Suprapubic skin (tissue), 4 donors: ENCODE measurements around the gene CDK5RAP2. TPM values are rescaled to one million over a fixed set of nuclear protein-coding genes. Genes with fewer than 3 reads are reported as not detected.

Experiments
- DNase-seq, 2 donors: peaks; one replicate each; pipeline ENCODE4 v3.0.0-alpha.2; 2019; ENCODE audit warnings: low spot score in 2 of 2
- H3K27ac ChIP-seq: fragments of 200-600 bp; sonication (generic); one replicate; pipeline ENCODE4 v1.5.1; 2019
- H3K27me3 ChIP-seq: fragments of 200-600 bp; sonication (generic); one replicate; pipeline ENCODE4 v1.5.1; 2019
- H3K36me3 ChIP-seq: fragments of 200-600 bp; sonication (generic); one replicate; pipeline ENCODE4 v1.5.1; 2019
- H3K4me1 ChIP-seq: fragments of 200-600 bp; sonication (generic); one replicate; pipeline ENCODE4 v1.5.1; 2019
- H3K4me3 ChIP-seq: fragments of 200-600 bp; sonication (generic); one replicate; pipeline ENCODE4 v1.5.1; 2019; ENCODE audit warnings: mild to moderate bottlenecking
- H3K9me3 ChIP-seq: fragments of 200-600 bp; sonication (generic); one replicate; pipeline ENCODE4 v1.5.1; 2019
- EP300 ChIP-seq: sonication (generic); formaldehyde crosslinking; IDR thresholded peaks from one replicate; pipeline ENCODE4 v1.6.1; 2017; ENCODE audit warnings: antibody characterized with exemption
- POLR2A ChIP-seq, 2 donors: fragments of 450-650 bp; IDR thresholded peaks; one replicate each; pipeline ENCODE4 v1.6.1; 2017; ENCODE audit warnings: antibody characterized with exemption in 2 of 2, mild to moderate bottlenecking in 2 of 2, moderate library complexity in 2 of 2
- POLR2AphosphoS5 ChIP-seq, 3 donors: sonication (generic); formaldehyde crosslinking; IDR thresholded peaks; one replicate each; pipeline ENCODE4 v1.6.1; 2017; ENCODE audit warnings: antibody characterized with exemption in 3 of 3
- WGBS: methylation state at CpG from one replicate; pipeline ENCODE4 v1.1.5; 2018; 5-methylcytosine and 5-hydroxymethylcytosine counted together
- total RNA-seq, 4 donors: library from RNA; depleted of rRNA; stranded (reverse); fragments of >200 nt; gene quantifications; one replicate each; pipeline ENCODE4 v1.1.0, GENCODE V29; 2016
- TF ChIP-seq, protein P1 (sequence below), 2 donors: fragments of 200-600 bp in 1 of 2; fragments of 450-650 bp in 1 of 2; sonication (generic) in 1 of 2; IDR thresholded peaks; one replicate each; pipeline ENCODE4 v1.5.1; 2016 to 2019; ENCODE audit warnings: antibody characterized with exemption in 2 of 2, mild to moderate bottlenecking in 1 of 2, moderate library complexity in 1 of 2

CDK5RAP2 gene
- total RNA-seq, 4 donors from 2014 or later: 60.1 to 105 (median 64.3) TPM

DNA sequence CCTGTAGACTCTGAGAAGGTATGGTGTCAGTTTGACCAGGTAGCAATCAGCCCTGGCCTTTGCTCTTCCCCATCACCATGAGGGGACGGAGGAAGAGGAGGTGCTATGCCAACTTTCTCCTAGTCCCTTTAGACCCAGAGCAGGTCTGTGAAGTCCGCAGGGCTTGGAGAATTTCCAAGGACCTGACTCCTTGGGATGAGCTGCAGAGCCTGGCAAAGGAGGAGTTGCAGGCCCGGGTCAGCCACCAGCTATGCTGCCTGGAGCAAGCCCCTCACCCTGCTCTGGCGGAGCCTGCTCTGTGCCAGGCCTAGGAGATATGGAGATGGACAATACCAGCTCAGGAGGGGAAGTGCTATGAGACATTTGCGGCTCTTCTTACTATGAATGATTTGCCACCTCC, 188.3 kb downstream of the CDK5RAP2 start:
- H3K9me3 ChIP-seq: no peaks in the 10 kb centered on the region
- DNase-seq: no peak
- 100% methylated on average over 2 of the region's 5 CpGs for WGBS
- H3K27ac ChIP-seq: no peak overlapping the region
- peaks cover 84% of the 10 kb centered on the region for H3K36me3 ChIP-seq
- no peaks in the 10 kb centered on the region for H3K27me3 ChIP-seq
- no peak overlapping the region for H3K4me3 ChIP-seq
- TF ChIP-seq, protein P1, sequence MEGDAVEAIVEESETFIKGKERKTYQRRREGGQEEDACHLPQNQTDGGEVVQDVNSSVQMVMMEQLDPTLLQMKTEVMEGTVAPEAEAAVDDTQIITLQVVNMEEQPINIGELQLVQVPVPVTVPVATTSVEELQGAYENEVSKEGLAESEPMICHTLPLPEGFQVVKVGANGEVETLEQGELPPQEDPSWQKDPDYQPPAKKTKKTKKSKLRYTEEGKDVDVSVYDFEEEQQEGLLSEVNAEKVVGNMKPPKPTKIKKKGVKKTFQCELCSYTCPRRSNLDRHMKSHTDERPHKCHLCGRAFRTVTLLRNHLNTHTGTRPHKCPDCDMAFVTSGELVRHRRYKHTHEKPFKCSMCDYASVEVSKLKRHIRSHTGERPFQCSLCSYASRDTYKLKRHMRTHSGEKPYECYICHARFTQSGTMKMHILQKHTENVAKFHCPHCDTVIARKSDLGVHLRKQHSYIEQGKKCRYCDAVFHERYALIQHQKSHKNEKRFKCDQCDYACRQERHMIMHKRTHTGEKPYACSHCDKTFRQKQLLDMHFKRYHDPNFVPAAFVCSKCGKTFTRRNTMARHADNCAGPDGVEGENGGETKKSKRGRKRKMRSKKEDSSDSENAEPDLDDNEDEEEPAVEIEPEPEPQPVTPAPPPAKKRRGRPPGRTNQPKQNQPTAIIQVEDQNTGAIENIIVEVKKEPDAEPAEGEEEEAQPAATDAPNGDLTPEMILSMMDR (IDR thresholded peaks at IDR 0.05): no peak
- TF ChIP-seq POLR2AphosphoS5 (IDR thresholded peaks at IDR 0.05): no peak
- no peak for TF ChIP-seq EP300
- no peak for TF ChIP-seq POLR2A (IDR thresholded peaks at IDR 0.05)
- no peaks in the 10 kb centered on the region for H3K4me1 ChIP-seq

DNA sequence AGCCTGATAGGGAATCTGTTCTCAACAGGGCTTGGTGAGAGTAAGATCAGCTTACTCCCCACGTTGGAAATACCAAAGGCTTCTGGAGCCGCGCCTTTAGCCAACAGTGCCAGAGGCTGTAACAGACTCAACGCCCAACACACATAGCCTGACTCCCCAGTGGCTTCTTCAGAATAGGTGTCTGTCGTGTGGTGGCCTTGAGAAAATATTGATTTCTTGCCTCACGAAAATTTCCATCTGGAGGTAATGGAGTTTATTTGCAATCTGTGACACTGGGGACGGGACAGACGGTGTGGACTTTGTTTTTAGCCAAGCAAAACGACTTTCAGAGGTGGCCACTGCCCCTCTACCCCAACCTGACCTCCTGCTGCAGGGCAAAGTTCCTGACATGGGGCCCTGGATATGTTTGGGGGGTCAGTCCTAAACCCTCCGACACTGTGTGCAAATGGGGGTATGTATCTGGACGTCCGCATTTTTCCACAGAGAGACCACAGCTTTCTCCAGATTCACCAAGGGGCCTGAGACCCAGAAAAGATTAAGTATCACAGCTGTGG, 189.3 kb downstream of the CDK5RAP2 start:
- TF ChIP-seq POLR2A (IDR thresholded peaks at IDR 0.05): no peak
- TF ChIP-seq POLR2AphosphoS5 (IDR thresholded peaks at IDR 0.05): no peak
- TF ChIP-seq EP300: no peak
- TF ChIP-seq, protein P1 (IDR thresholded peaks at IDR 0.05): no peak
- peaks cover 77% of the 10 kb centered on the region for H3K36me3 ChIP-seq
- no peak overlapping the region for H3K27ac ChIP-seq
- no peak for DNase-seq
- no peaks in the 10 kb centered on the region for H3K27me3 ChIP-seq
- WGBS: 86% methylated on average over 12 of the region's 12 CpGs
- no peaks in the 10 kb centered on the region for H3K9me3 ChIP-seq
- peaks cover 7% of the 10 kb centered on the region for H3K4me1 ChIP-seq
- H3K4me3 ChIP-seq: no peak overlapping the region

DNA sequence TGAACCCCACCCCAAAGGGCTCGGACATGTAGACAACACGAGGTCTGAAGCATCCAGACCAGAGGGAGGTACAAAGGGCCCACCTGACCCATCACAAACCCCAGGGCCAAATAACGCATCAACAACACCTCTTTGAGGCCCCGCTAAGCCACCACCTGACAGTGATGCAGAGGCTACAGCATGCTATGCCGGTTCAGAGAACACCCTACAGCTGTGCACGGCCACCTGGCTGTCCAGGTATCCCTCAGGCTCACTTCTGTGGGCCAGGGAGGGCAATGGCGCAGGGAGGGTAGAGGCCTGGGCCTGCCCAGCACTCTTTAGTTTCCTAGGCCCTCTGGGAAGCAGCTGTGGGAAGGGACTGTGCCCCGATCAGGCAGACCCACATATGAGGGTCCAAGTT, 190.1 kb downstream of the CDK5RAP2 start:
- Histone ChIP-seq H3K36me3 (peaks cover 73% of the 10 kb centered on the region), H3K27ac (no peak overlapping the region), H3K9me3 (no peaks in the 10 kb centered on the region), H3K27me3 (no peaks in the 10 kb centered on the region), H3K4me1 (peaks cover 7% of the 10 kb centered on the region), H3K4me3 (no peak overlapping the region)
- WGBS: 80% methylated on average over 7 of the region's 8 CpGs
- TF ChIP-seq, protein P1 (IDR thresholded peaks at IDR 0.05): no peak
- TF ChIP-seq POLR2AphosphoS5 (IDR thresholded peaks at IDR 0.05): no peak
- TF ChIP-seq POLR2A (IDR thresholded peaks at IDR 0.05): no peak
- no peak for TF ChIP-seq EP300
- no peak for DNase-seq

DNA sequence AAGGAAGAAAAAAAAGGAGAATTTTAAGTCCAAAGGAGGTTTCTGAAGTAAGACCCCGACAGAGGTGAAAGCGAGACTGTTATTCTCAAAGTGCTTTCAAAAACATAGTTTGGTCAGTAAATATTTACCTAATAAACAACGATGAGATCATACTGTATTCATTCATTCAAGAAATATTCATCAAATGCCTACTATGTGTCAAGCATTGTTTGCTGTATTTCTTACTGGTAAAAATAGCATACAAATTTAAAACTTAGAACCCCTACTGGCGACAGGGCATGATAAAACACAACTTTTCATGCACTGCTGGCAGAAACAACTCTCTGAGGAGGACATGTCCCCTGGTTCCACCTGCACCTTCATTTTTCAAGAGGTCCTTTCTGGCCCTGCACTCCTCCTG, 190.7 kb downstream of the CDK5RAP2 start:
- no peaks in the 10 kb centered on the region for H3K9me3 ChIP-seq
- peaks cover 10% of the 10 kb centered on the region for H3K4me1 ChIP-seq
- no peaks in the 10 kb centered on the region for H3K27me3 ChIP-seq
- DNase-seq: no peak
- H3K27ac ChIP-seq: no peak overlapping the region
- WGBS: 93% methylated on average over 4 of the region's 4 CpGs
- TF ChIP-seq POLR2A (IDR thresholded peaks at IDR 0.05): no peak
- TF ChIP-seq EP300: no peak
- TF ChIP-seq POLR2AphosphoS5 (IDR thresholded peaks at IDR 0.05): no peak
- TF ChIP-seq, protein P1 (IDR thresholded peaks at IDR 0.05): no peak
- H3K4me3 ChIP-seq: no peak overlapping the region
- peaks cover 67% of the 10 kb centered on the region for H3K36me3 ChIP-seq

DNA sequence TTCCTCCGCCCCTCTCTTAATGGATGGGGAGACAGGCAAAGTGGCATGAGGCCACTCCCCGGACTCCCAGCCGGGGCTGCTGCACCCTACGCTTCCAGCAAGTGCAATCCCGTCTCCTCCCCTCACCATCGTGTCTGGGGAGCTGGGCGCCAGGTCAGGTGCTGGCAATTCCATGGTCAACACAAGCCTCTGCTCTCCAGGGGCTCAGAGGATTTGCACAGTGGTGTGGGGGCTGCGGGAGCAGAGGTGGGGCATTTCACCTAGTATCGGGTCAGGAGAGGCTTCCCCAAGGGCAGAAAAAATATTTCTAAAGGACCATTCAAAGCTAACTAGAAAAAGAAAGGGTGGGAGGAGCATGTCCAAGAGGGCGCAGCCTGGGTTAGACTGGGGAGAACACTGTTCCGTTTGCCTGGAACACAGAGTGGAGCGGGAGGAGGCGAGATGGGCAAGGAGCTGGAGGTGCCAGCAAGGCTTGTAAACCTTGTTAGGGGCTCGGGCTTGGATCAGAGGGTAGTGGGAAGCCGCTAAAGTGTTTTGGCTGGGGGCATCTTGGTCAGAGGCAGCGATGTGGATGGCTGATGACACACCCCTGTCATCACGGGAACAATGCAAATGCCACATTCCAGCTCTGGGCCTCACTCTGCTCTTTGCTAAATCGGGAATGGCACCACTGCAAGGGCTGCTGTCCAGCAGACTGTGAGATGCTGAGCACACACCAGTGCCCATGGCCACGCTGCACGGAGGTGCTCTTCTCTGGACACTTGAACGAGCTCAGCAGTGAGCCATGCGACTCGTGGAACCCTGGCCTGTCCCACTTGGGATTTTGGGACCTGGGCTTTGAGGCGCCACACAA, 191.7 kb downstream of the CDK5RAP2 start:
- Histone ChIP-seq H3K4me1 (peaks cover 12% of the 10 kb centered on the region), H3K9me3 (no peaks in the 10 kb centered on the region), H3K27me3 (no peaks in the 10 kb centered on the region), H3K36me3 (peaks cover 57% of the 10 kb centered on the region), H3K4me3 (no peak overlapping the region), H3K27ac (no peak overlapping the region)
- DNase-seq: no peak
- TF ChIP-seq, protein P1 (IDR thresholded peaks at IDR 0.05): no peak
- no peak for TF ChIP-seq POLR2AphosphoS5 (IDR thresholded peaks at IDR 0.05)
- TF ChIP-seq POLR2A (IDR thresholded peaks at IDR 0.05): no peak
- TF ChIP-seq EP300: no peak
- WGBS: 89% methylated on average over 24 of the region's 24 CpGs
